SK-N-SH (cell line): ENCODE data around the gene KIF16B. TPM values are rescaled to one million over a fixed set of nuclear protein-coding genes. Genes with fewer than 3 reads are reported as not detected.

ENCODE experiments used
- CTCF ChIA-PET: fragments of 300-600, 350-600 bp; formaldehyde crosslinking; extraction: SDS; loops from one replicate; lab custom pipeline; 2021; lab: Yijun Ruan, JAX
- POLR2A ChIA-PET: fragments of 350-600 bp; sonication (Branson Sonifier 250); formaldehyde crosslinking; extraction: SDS; loops from one replicate; lab custom pipeline; 2020; ENCODE audit warnings: antibody characterized with exemption, inconsistent platforms; lab: Yijun Ruan, JAX
- DNase-seq: peaks from one replicate; pipeline ENCODE4 v3.0.0; 2012
- H2AFZ ChIP-seq: fragments of 200-600 bp; sonication (generic); 2 replicates; pipeline ENCODE4 v1.8.1; 2016; ENCODE audit warnings: antibody characterized with exemption, mild to moderate bottlenecking, low read depth
- H3F3A ChIP-seq: fragments of 200-600 bp; sonication (generic); replicated peaks from 2 replicates; pipeline ENCODE3; 2016; ENCODE audit warnings: antibody characterized with exemption, mild to moderate bottlenecking; ENCODE audit not compliant: insufficient read depth
- H3K27ac ChIP-seq, 2 experiments: fragments of 200-500 bp in 1 of 2; fragments of 200-600 bp in 1 of 2; sonication (Bioruptor generic) in 1 of 2; sonication (generic), shearing (Covaris generic) in 1 of 2; 2 replicates each; pipeline versions ENCODE4 v1.5.1 to v1.6.1; 2014 to 2016; ENCODE audit warnings: low read depth in 2 of 2, inconsistent platforms in 1 of 2, low read length in 1 of 2, mild to moderate bottlenecking in 1 of 2, mixed read lengths in 1 of 2
- H3K27me3 ChIP-seq: fragments of 200-600 bp; sonication (generic), shearing (Covaris generic); 2 replicates; pipeline ENCODE4 v1.6.1; 2016; ENCODE audit warnings: mixed run types; ENCODE audit not compliant: insufficient read depth
- H3K36me3 ChIP-seq, 2 experiments: fragments of 200-500 bp in 1 of 2; fragments of 200-600 bp in 1 of 2; sonication (Bioruptor generic) in 1 of 2; sonication (generic) in 1 of 2; replicated peaks in 1 of 2; 2 replicates each; pipeline versions ENCODE3 to v1.5.1; 2014 to 2016; ENCODE audit warnings: low read length in 1 of 2, mild to moderate bottlenecking in 1 of 2; ENCODE audit not compliant: insufficient read depth in 2 of 2, control insufficient read depth in 1 of 2
- H3K4me1 ChIP-seq, 2 experiments: fragments of 200-500 bp in 1 of 2; fragments of 200-600 bp in 1 of 2; sonication (Bioruptor generic) in 1 of 2; sonication (generic), shearing (Covaris generic) in 1 of 2; 2 replicates each; pipeline versions ENCODE4 v1.5.1 to v1.6.1; 2014 to 2016; ENCODE audit warnings: low read depth in 1 of 2, low read length in 1 of 2, mixed run types in 1 of 2; ENCODE audit not compliant: insufficient read depth in 2 of 2, control insufficient read depth in 1 of 2
- H3K4me2 ChIP-seq: fragments of 200-600 bp; sonication (generic), shearing (Covaris generic); 2 replicates; pipeline ENCODE4 v1.6.1; 2017; ENCODE audit warnings: mixed run types
- H3K4me3 ChIP-seq, 2 experiments: fragments of 200-500 bp in 1 of 2; fragments of 200-600 bp in 1 of 2; sonication (Bioruptor generic) in 1 of 2; sonication (generic), shearing (Covaris generic) in 1 of 2; 2 replicates each; pipeline versions ENCODE4 v1.5.1 to v1.8.1; 2014 to 2016; ENCODE audit warnings: low read depth in 2 of 2, inconsistent platforms in 1 of 2, low read length in 1 of 2, mild to moderate bottlenecking in 1 of 2, mixed read lengths in 1 of 2, moderate library complexity in 1 of 2
- H3K79me2 ChIP-seq: fragments of 200-600 bp; sonication (generic); 2 replicates; pipeline ENCODE4 v1.8.1; 2017; ENCODE audit warnings: mild to moderate bottlenecking; ENCODE audit not compliant: insufficient read depth
- H3K9ac ChIP-seq: fragments of 200-600 bp; sonication (generic); 2 replicates; pipeline ENCODE4 v1.6.1; 2017; ENCODE audit warnings: mixed run types
- H3K9me2 ChIP-seq: fragments of 200-600 bp; sonication (generic); 2 replicates; pipeline ENCODE4 v1.6.1; 2017; ENCODE audit warnings: mixed run types
- H3K9me3 ChIP-seq: fragments of 200-600 bp; sonication (generic); 2 replicates; pipeline ENCODE4 v1.6.1; 2017; ENCODE audit warnings: mixed run types, mild to moderate bottlenecking, moderate library complexity
- H4K20me1 ChIP-seq: fragments of 200-600 bp; sonication (generic); 2 replicates; pipeline ENCODE4 v1.6.1; 2017; ENCODE audit warnings: mild to moderate bottlenecking, mixed run types; ENCODE audit not compliant: insufficient read depth
- JUND ChIP-seq: IDR thresholded peaks from 2 replicates; pipeline ENCODE4 v1.4.0; 2012
- MEF2A ChIP-seq: IDR thresholded peaks from 2 replicates; pipeline ENCODE4 v1.4.0; 2012; ENCODE audit warnings: low read depth, borderline replicate concordance
- MXI1 ChIP-seq: IDR thresholded peaks from 2 replicates; pipeline ENCODE4 v1.6.1; 2012; ENCODE audit warnings: mild to moderate bottlenecking, low read depth, low read length, improper control_type of control experiment
- NRF1 ChIP-seq: IDR thresholded peaks from 2 replicates; pipeline ENCODE4 v1.6.1; 2012; ENCODE audit warnings: low read depth, mild to moderate bottlenecking, low read length
- POLR2AphosphoS5 ChIP-seq: IDR thresholded peaks from 2 replicates; pipeline ENCODE4 v1.6.1; 2012; ENCODE audit warnings: low read depth, low read length
- YY1 ChIP-seq: IDR thresholded peaks from 2 replicates; pipeline ENCODE4 v1.4.0; 2012; ENCODE audit warnings: low read depth, mild to moderate bottlenecking
- WGBS: methylation state at CpG from one replicate; pipeline ENCODE4 v1.1.6; 2017; ENCODE audit warnings: low lambda C conversion rate; 5-methylcytosine and 5-hydroxymethylcytosine counted together
- polyA plus RNA-seq, 3 experiments: library from polyadenylated mRNA; depleted of rRNA; stranded (reverse); fragments of >200 nt; gene quantifications; 2 replicates each; pipeline ENCODE4 v1.2.3, GENCODE V29; 2012
- TF ChIP-seq, protein P1 (sequence below): IDR thresholded peaks from 2 replicates; pipeline ENCODE4; 2012
- TF ChIP-seq, protein P2 (sequence below): fragments of 200-600 bp; sonication (generic); IDR thresholded peaks from 2 replicates; pipeline ENCODE4 v1.6.1; 2017; ENCODE audit warnings: antibody characterized with exemption, mild to moderate bottlenecking, moderate library complexity

Gene KIF16B
- polyA plus RNA-seq, 1 of the 3 experiments (the other 2 are of a cell fraction), result 3.3 TPM

GRCh38 chr20:16410626-16411025, 162.6 kb downstream of the KIF16B start (continued):
- TF ChIP-seq, protein P1, sequence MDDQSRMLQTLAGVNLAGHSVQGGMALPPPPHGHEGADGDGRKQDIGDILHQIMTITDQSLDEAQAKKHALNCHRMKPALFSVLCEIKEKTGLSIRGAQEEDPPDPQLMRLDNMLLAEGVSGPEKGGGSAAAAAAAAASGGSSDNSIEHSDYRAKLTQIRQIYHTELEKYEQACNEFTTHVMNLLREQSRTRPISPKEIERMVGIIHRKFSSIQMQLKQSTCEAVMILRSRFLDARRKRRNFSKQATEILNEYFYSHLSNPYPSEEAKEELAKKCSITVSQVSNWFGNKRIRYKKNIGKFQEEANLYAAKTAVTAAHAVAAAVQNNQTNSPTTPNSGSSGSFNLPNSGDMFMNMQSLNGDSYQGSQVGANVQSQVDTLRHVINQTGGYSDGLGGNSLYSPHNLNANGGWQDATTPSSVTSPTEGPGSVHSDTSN, result no peak
- TF ChIP-seq JUND (no peak), MXI1 (no peak), NRF1 (no peak)
- TF ChIP-seq, protein P2, sequence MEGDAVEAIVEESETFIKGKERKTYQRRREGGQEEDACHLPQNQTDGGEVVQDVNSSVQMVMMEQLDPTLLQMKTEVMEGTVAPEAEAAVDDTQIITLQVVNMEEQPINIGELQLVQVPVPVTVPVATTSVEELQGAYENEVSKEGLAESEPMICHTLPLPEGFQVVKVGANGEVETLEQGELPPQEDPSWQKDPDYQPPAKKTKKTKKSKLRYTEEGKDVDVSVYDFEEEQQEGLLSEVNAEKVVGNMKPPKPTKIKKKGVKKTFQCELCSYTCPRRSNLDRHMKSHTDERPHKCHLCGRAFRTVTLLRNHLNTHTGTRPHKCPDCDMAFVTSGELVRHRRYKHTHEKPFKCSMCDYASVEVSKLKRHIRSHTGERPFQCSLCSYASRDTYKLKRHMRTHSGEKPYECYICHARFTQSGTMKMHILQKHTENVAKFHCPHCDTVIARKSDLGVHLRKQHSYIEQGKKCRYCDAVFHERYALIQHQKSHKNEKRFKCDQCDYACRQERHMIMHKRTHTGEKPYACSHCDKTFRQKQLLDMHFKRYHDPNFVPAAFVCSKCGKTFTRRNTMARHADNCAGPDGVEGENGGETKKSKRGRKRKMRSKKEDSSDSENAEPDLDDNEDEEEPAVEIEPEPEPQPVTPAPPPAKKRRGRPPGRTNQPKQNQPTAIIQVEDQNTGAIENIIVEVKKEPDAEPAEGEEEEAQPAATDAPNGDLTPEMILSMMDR, result no peak

DNA sequence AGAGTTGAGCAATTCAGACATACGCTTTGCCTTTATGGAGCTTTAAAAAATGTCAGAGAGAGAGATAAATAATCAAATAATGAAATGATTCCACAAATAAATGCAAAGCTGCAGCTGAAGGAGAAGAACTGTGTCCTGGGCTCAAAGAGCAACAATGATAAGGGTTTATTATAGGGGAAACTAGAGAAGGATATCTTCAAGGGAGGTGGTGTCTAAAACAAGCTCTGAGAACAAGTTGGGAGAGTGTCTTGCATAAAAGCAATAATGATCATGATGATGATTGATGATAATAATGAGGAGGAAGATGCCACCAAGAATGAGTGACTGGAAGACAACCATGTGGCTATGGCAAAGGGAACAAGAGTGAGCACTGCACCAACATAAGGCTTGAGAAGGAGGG, 164.3 kb downstream of the KIF16B start:
- H3K4me1 ChIP-seq, result peaks cover 0 to 4% of the 10 kb centered on the region in 2 experiments; a peak in 1 of 4 replicates
- TF ChIP-seq, protein P2, result no peak
- no peaks in the 10 kb centered on the region for H3K9me3 ChIP-seq
- no peak overlapping the region for H3K4me3 ChIP-seq
- H3K27me3 ChIP-seq, result no peaks in the 10 kb centered on the region
- no peak for DNase-seq
- H3K9me2 ChIP-seq, result no peaks in the 10 kb centered on the region
- no peaks in the 10 kb centered on the region for H3K79me2 ChIP-seq
- H3K4me2 ChIP-seq, result no peak overlapping the region
- no peak overlapping the region for H2AFZ ChIP-seq
- 87% methylated on average over 1 of the region's 1 CpG for WGBS
- no peak overlapping the region for H3K27ac ChIP-seq
- peaks cover 0 to 12% of the 10 kb centered on the region in 2 experiments for H3K36me3 ChIP-seq
- no peak overlapping the region for H3K9ac ChIP-seq
- CTCF ChIA-PET, result no interaction called here
- POLR2A ChIA-PET, result no interaction called here
- no peaks in the 10 kb centered on the region for H3F3A ChIP-seq
- H4K20me1 ChIP-seq, result no peaks in the 10 kb centered on the region

DNA sequence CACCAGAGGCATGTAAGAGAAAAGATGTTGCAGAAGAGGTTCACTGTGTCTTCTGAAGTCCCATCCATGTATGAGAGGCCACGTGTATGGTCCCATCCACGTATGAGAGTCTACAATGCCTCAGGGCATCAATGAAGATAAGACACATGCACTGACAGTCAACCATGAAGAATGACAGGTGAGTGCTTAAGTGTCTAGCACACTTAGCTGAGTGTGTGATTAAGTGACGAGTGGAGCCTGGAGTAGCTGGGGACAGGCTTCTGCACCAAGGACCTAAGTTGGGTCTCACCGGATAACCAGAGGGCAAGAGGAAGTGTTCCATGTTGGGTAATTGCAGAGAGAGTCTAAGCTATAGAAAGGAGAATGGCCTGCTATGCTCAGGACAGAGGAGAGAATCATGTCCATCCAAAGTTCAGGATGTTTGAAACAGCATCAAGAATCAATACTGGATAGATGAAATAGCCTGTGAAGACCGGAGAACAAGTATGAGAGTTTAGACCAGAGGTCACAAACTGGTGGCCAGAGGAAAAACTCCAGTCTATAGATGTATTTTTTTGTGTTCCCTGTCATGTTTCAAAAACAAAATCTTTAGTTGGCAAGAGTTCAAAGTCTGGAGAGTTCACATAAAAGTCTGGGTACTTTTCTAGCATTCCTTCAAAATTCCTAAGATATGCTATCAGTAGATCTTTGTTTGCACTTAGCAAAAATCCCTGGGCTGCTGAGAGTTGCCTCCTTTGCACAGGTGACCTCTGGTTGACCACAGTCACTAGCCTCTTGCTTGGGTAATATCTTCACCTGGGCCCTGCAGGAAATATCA, 165.8 kb downstream of the KIF16B start:
- no peak overlapping the region for H3K27ac ChIP-seq
- no peaks in the 10 kb centered on the region for H3K9me2 ChIP-seq
- H3K79me2 ChIP-seq, result no peaks in the 10 kb centered on the region
- DNase-seq, result no peak
- no peaks in the 10 kb centered on the region for H3K27me3 ChIP-seq
- no peak overlapping the region for H3K4me2 ChIP-seq
- TF ChIP-seq, protein P2, result no peak
- TF ChIP-seq MEF2A (no peak), POLR2AphosphoS5 (no peak), YY1 (no peak)
- POLR2A ChIA-PET, result no interaction called here
- H3K36me3 ChIP-seq, result peaks cover 0 to 14% of the 10 kb centered on the region in 2 experiments
- peaks cover 0 to 4% of the 10 kb centered on the region in 2 experiments; a peak in 1 of 4 replicates for H3K4me1 ChIP-seq
- H3K9me3 ChIP-seq, result no peaks in the 10 kb centered on the region
- no peak overlapping the region for H3K9ac ChIP-seq
- H4K20me1 ChIP-seq, result no peaks in the 10 kb centered on the region
- H3F3A ChIP-seq, result no peaks in the 10 kb centered on the region
- WGBS, result 99% methylated on average over 5 of the region's 5 CpGs
- H2AFZ ChIP-seq, result no peak overlapping the region
- CTCF ChIA-PET, result interaction anchor here (1.9 kb wide), 1 partner anchor 9 kb away, joined by 5 read pairs; no protein-coding TSS in a partner anchor
- no peak overlapping the region for H3K4me3 ChIP-seq
